GM12878 (cell line): ENCODE data around the gene STK16. TPM values are rescaled to one million over a fixed set of nuclear protein-coding genes. Genes with fewer than 3 reads are reported as not detected.

Source experiments
- ATAC-seq: fragments of 200-7000 bp; cut with Tn5 transposase; 3 replicates; pipeline ENCODE4 v1.9.1; 2020; ENCODE audit warnings: mild to moderate bottlenecking, moderate library complexity
- BruUV-seq: library from RNA; stranded (reverse); fragments of 400-500 nt; replicated peaks from 2 replicates; lab custom pipeline; 2021; lab: Mats Ljungman, UMichigan
- CTCF ChIA-PET: fragments of 300-600 bp; sonication (Branson Sonifier 250); formaldehyde crosslinking; extraction: SDS; loops from one replicate; lab custom pipeline; 2021; ENCODE audit warnings: inconsistent platforms; lab: Yijun Ruan, JAX
- POLR2A ChIA-PET: fragments of 350-600 bp; formaldehyde crosslinking; extraction: SDS; loops from one replicate; lab custom pipeline; 2021; ENCODE audit warnings: inconsistent platforms; lab: Charles Lee
- RAD21 ChIA-PET: fragments of 300-600 bp; sonication (Branson Sonifier 250); formaldehyde crosslinking; loops from one replicate; lab custom pipeline; 2023; ENCODE audit warnings: antibody characterized with exemption; ENCODE audit not compliant: unreplicated experiment; lab: Charles Lee
- SMC1A ChIA-PET: fragments of 300-600 bp; sonication (Branson Sonifier 250); formaldehyde crosslinking; loops from one replicate; lab custom pipeline; 2023; ENCODE audit not compliant: unreplicated experiment, uncharacterized antibody; lab: Charles Lee
- DNase-seq: peaks from one replicate; pipeline ENCODE4 v3.0.0-alpha.2; 2011; ENCODE audit warnings: low read depth, low spot score
- FAIRE-seq: peaks from 3 replicates; lab custom pipeline; 2011; peaks lifted over from hg19 to GRCh38; lab: Jason Lieb, UNC
- H2AFZ ChIP-seq: 2 replicates; pipeline ENCODE4 v1.6.0; 2011; ENCODE audit warnings: low read depth, low read length, control low read depth; ENCODE audit not compliant: control insufficient read depth
- H3K27ac ChIP-seq: 2 replicates; pipeline ENCODE4 v1.5.1; 2011; ENCODE audit warnings: control low read depth; ENCODE audit not compliant: control insufficient read depth, insufficient read depth
- H3K27me3 ChIP-seq, 2 experiments: replicated peaks in 1 of 2; 2 replicates each; pipeline versions ENCODE4 v1.6.0 to v1.6.1; 2011; ENCODE audit warnings: low read length in 1 of 2; ENCODE audit not compliant: control insufficient read depth in 2 of 2, insufficient read depth in 2 of 2
- H3K36me3 ChIP-seq, 2 experiments: 2 replicates each; pipeline ENCODE4 v1.5.1; 2011; ENCODE audit warnings: low read length in 1 of 2; ENCODE audit not compliant: control insufficient read depth in 2 of 2, insufficient read depth in 2 of 2
- H3K4me1 ChIP-seq: 2 replicates; pipeline ENCODE4 v1.6.1; 2011; ENCODE audit warnings: mild to moderate bottlenecking, low read length, moderate library complexity, mixed read lengths; ENCODE audit not compliant: control insufficient read depth, insufficient read depth
- H3K4me2 ChIP-seq: 2 replicates; pipeline ENCODE4 v1.6.0; 2011; ENCODE audit warnings: control low read depth; ENCODE audit not compliant: control insufficient read depth, insufficient read depth
- H3K4me3 ChIP-seq: fragments of 200-600 bp; sonication (generic); 2 replicates; pipeline ENCODE4 v1.5.1; 2016
- H3K79me2 ChIP-seq: 2 replicates; pipeline ENCODE4 v1.6.0; 2011; ENCODE audit warnings: low read length; ENCODE audit not compliant: control insufficient read depth, insufficient read depth
- H3K9ac ChIP-seq: 2 replicates; pipeline ENCODE4 v1.8.0; 2011; ENCODE audit warnings: low read length, control low read depth, mixed read lengths; ENCODE audit not compliant: control insufficient read depth, insufficient read depth
- H3K9me3 ChIP-seq: replicated peaks from 3 replicates; pipeline ENCODE4 v1.5.1; 2011; ENCODE audit warnings: mild to moderate bottlenecking, low read length; ENCODE audit not compliant: control insufficient read depth, insufficient read depth
- H4K20me1 ChIP-seq: 2 replicates; pipeline ENCODE4 v1.6.0; 2011; ENCODE audit not compliant: control insufficient read depth, insufficient read depth
- BMI1 ChIP-seq: fragments of 450-650 bp; IDR thresholded peaks from 2 replicates; pipeline ENCODE4 v1.6.1; 2016; ENCODE audit warnings: mild to moderate bottlenecking, moderate library complexity, borderline replicate concordance
- HCFC1 ChIP-seq: fragments of 150-350 bp; IDR thresholded peaks from 2 replicates; pipeline ENCODE4 v1.6.1; 2014; ENCODE audit warnings: low read length
- HDAC6 ChIP-seq: fragments of 200-600 bp; sonication (generic); IDR thresholded peaks from one replicate; pipeline ENCODE4 v1.8.0; 2017; ENCODE audit warnings: antibody characterized with exemption; ENCODE audit not compliant: unreplicated experiment
- HSF1 ChIP-seq: fragments of 150-350 bp; IDR thresholded peaks from 2 replicates; pipeline ENCODE4 v1.6.1; 2014; ENCODE audit warnings: mild to moderate bottlenecking, low read depth, low read length
- JUNB ChIP-seq: IDR thresholded peaks from 2 replicates; pipeline ENCODE4 v1.6.1; 2016; ENCODE audit warnings: antibody characterized with exemption, mild to moderate bottlenecking
- MYC ChIP-seq: IDR thresholded peaks from 2 replicates; pipeline ENCODE4 v1.6.1; 2011; ENCODE audit warnings: mild to moderate bottlenecking, low read length, moderate library complexity, inconsistent platforms; ENCODE audit not compliant: insufficient read depth, insufficient replicate concordance, insufficient read length, severe bottlenecking
- NBN ChIP-seq: fragments of 450-650 bp; IDR thresholded peaks from 2 replicates; pipeline ENCODE4 v1.6.1; 2016
- PKNOX1 ChIP-seq: fragments of 450-650 bp; IDR thresholded peaks from 2 replicates; pipeline ENCODE4 v1.6.1; 2016; ENCODE audit warnings: mild to moderate bottlenecking
- RCOR1 ChIP-seq: conservative IDR thresholded peaks from 2 replicates; pipeline ENCODE4 v1.6.1; 2012; ENCODE audit warnings: low read depth, low read length, improper control_type of control experiment
- RUNX3 ChIP-seq: IDR thresholded peaks from 2 replicates; pipeline ENCODE4 v1.6.1; 2012; ENCODE audit warnings: low read length, inconsistent platforms
- TCF3 ChIP-seq: IDR thresholded peaks from 2 replicates; pipeline ENCODE4 v1.6.1; 2012; ENCODE audit warnings: low read depth, mild to moderate bottlenecking, low read length, borderline replicate concordance; ENCODE audit not compliant: insufficient read depth
- ZBTB4 ChIP-seq: fragments of 450-650 bp; formaldehyde crosslinking; IDR thresholded peaks from 2 replicates; pipeline ENCODE4 v1.4.0; 2022; ENCODE audit warnings: mild to moderate bottlenecking, moderate library complexity
- ZNF622 ChIP-seq: fragments of 450-650 bp; IDR thresholded peaks from 2 replicates; pipeline ENCODE4 v1.6.1; 2017; ENCODE audit warnings: mild to moderate bottlenecking, inconsistent platforms
- WGBS: methylation state at CpG from one replicate; pipeline ENCODE4 v1.1.6; 2016; ENCODE audit warnings: low lambda C conversion rate; ENCODE audit not compliant: insufficient replicate concordance, insufficient coverage; ENCODE audit errors: missing lambda C conversion rate; 5-methylcytosine and 5-hydroxymethylcytosine counted together
- in situ Hi-C: fragments of 300-500 bp; cut with MboI; formaldehyde crosslinking; loops from 9 replicates; pipeline ENCODE4 v1.14.3; 2018; ENCODE audit warnings: mixed read lengths
- intact Hi-C: fragments of 100-400 bp; cut with micrococcal nuclease; formaldehyde crosslinking; loops from one replicate; pipeline ENCODE4 v1.14.2; 2022; ENCODE audit not compliant: unreplicated experiment
- polyA plus RNA-seq, 11 experiments: library from polyadenylated mRNA; depleted of rRNA in 4 of 11; unstranded in 6 of 11; stranded (reverse) in 5 of 11; fragments of >200 nt; fragmentation: Nextera tagmentation in 4 of 11; fragmentation: Illumina TruSeq in 1 of 11; extraction: Ambion mirVana in 4 of 11; extraction: Trizol in 1 of 11; gene quantifications; 1 replicate in 1 of 11; 2 replicates in 10 of 11; pipeline versions ENCODE4 v1.2.1 to v1.2.3, GENCODE V29; 2011 to 2016; ENCODE audit warnings: inconsistent platforms in 2 of 11, missing spikeins in 2 of 11, low read depth in 1 of 11
- total RNA-seq, 4 experiments: library from RNA; depleted of rRNA in 3 of 4; stranded (reverse); fragments of >200 nt in 3 of 4; fragmentation: Illumina TruSeq in 1 of 4; extraction: Trizol in 1 of 4; gene quantifications; 2 replicates each; pipeline versions ENCODE4 v1.2.1 to v1.2.3, GENCODE V29; 2013 to 2021
- TF ChIP-seq, protein P1 (sequence below): IDR thresholded peaks from 2 replicates; pipeline ENCODE4 v1.6.1; 2012; ENCODE audit warnings: low read depth, low read length, improper control_type of control experiment
- TF ChIP-seq, protein P2 (sequence below): IDR thresholded peaks from 2 replicates; pipeline ENCODE4 v1.6.1; 2011; ENCODE audit warnings: mild to moderate bottlenecking, low read depth, low read length, moderate library complexity; ENCODE audit not compliant: insufficient replicate concordance
- TF ChIP-seq, protein P3 (sequence below): IDR thresholded peaks from 2 replicates; pipeline ENCODE4 v1.6.1; 2012; ENCODE audit warnings: low read depth, low read length, improper control_type of control experiment

Gene STK16
- total and polyA plus RNA-seq, 10 of the 15 experiments (the other 5 are each of a cell fraction or from before 2014, with no cell fraction given): 4.3 to 50.1 (median 17.9) TPM

DNA sequence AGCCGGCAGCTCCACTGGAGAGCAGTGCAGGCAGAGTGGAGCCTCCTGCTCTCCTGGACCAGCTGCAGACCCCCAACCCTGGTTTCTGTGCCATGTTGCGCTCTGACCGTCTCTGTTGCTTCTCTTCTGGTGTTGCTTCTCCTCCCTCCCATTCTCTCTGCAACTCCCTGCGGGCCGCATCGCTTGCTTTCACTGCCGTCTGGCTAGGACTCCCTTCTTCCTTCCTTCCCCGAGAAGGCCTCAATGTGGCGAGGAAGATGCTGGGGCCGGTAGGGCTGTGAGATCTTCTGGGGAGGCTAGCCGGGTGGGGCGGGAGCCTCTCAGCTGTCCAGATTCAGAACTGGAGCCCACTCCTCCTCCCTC is 40.1 kb downstream of the STK16 start:
- CTCF ChIA-PET: interaction anchor here (1.1 to 13.5 kb wide), 2 partner anchors 8 to 127 kb away, joined by 3 to 257 read pairs; no protein-coding TSS in a partner anchor
- DNase-seq: no peak
- RAD21 ChIA-PET: no interaction called here
- no peak for ATAC-seq
- no peaks in the 10 kb centered on the region; a peak in 1 of 4 replicates for H3K36me3 ChIP-seq
- FAIRE-seq: no peak
- H4K20me1 ChIP-seq: no peaks in the 10 kb centered on the region
- no peaks in the 10 kb centered on the region for H3K79me2 ChIP-seq
- H3K27ac ChIP-seq: no peak overlapping the region
- H3K4me3 ChIP-seq: no peak overlapping the region
- H3K9ac ChIP-seq: no peak overlapping the region
- H3K4me2 ChIP-seq: no peak overlapping the region
- BruUV-seq: no TSS peak
- POLR2A ChIA-PET: interaction anchor here (1.7 kb wide), 1 partner anchor 36 kb away, joined by 7 read pairs; no protein-coding TSS in a partner anchor
- 98% methylated on average over 12 of the region's 12 CpGs for WGBS
- no peak overlapping the region for H2AFZ ChIP-seq
- H3K27me3 ChIP-seq: no peaks in the 10 kb centered on the region
- H3K4me1 ChIP-seq: peaks cover 4% of the 10 kb centered on the region
- H3K9me3 ChIP-seq: no peaks in the 10 kb centered on the region
- intact Hi-C loops: no loop called here
- SMC1A ChIA-PET: no interaction called here
- in situ Hi-C loops: no loop called here
- TF ChIP-seq, protein P1, sequence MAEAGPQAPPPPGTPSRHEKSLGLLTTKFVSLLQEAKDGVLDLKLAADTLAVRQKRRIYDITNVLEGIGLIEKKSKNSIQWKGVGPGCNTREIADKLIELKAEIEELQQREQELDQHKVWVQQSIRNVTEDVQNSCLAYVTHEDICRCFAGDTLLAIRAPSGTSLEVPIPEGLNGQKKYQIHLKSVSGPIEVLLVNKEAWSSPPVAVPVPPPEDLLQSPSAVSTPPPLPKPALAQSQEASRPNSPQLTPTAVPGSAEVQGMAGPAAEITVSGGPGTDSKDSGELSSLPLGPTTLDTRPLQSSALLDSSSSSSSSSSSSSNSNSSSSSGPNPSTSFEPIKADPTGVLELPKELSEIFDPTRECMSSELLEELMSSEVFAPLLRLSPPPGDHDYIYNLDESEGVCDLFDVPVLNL: no peak
- no peak for TF ChIP-seq JUNB
- TF ChIP-seq NBN: no peak
- TF ChIP-seq RUNX3: no peak
- TF ChIP-seq ZNF622: no peak
- no peak for TF ChIP-seq RCOR1
- TF ChIP-seq HDAC6: no peak
- TF ChIP-seq HSF1: no peak
- no peak for TF ChIP-seq BMI1
- TF ChIP-seq HCFC1: no peak
- TF ChIP-seq MYC: no peak
- TF ChIP-seq TCF3: no peak
- TF ChIP-seq, protein P2, sequence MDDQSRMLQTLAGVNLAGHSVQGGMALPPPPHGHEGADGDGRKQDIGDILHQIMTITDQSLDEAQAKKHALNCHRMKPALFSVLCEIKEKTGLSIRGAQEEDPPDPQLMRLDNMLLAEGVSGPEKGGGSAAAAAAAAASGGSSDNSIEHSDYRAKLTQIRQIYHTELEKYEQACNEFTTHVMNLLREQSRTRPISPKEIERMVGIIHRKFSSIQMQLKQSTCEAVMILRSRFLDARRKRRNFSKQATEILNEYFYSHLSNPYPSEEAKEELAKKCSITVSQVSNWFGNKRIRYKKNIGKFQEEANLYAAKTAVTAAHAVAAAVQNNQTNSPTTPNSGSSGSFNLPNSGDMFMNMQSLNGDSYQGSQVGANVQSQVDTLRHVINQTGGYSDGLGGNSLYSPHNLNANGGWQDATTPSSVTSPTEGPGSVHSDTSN: no peak
- TF ChIP-seq, protein P3, sequence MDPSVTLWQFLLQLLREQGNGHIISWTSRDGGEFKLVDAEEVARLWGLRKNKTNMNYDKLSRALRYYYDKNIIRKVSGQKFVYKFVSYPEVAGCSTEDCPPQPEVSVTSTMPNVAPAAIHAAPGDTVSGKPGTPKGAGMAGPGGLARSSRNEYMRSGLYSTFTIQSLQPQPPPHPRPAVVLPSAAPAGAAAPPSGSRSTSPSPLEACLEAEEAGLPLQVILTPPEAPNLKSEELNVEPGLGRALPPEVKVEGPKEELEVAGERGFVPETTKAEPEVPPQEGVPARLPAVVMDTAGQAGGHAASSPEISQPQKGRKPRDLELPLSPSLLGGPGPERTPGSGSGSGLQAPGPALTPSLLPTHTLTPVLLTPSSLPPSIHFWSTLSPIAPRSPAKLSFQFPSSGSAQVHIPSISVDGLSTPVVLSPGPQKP: no peak
- no peak for TF ChIP-seq ZBTB4 (CRISPR knock-in tag)
- no peak for TF ChIP-seq PKNOX1
